HepG2 (cell line): ENCODE results near the gene RAD9A. TPM values are rescaled to one million over a fixed set of nuclear protein-coding genes. Genes with fewer than 3 reads are reported as not detected.

Experiments
- ATAC-seq: fragments of 200-7000 bp; cut with Tn5 transposase; 3 replicates; pipeline ENCODE4 v1.9.1; 2020; ENCODE audit warnings: mild to moderate bottlenecking, moderate library complexity
- BruUV-seq: library from RNA; stranded (reverse); fragments of 400-500 nt; replicated peaks from 2 replicates; lab custom pipeline; 2021; lab: Mats Ljungman, UMichigan
- CTCF ChIA-PET: fragments of 300-600 bp; formaldehyde crosslinking; extraction: SDS; loops from one replicate; lab custom pipeline; 2021; ENCODE audit warnings: low total read pairs, inconsistent platforms, low intra/inter-chr PET ratio; lab: Yijun Ruan, JAX
- POLR2A ChIA-PET: fragments of 350-600 bp; sonication (Branson Sonifier 250); formaldehyde crosslinking; loops from one replicate; lab custom pipeline; 2020; ENCODE audit warnings: antibody characterized with exemption, inconsistent platforms; lab: Yijun Ruan, JAX
- DNase-seq: peaks from one replicate; pipeline ENCODE4 v3.0.0-alpha.2; 2015; ENCODE audit warnings: low spot score
- FAIRE-seq: peaks from 3 replicates; lab custom pipeline; 2011; peaks lifted over from hg19 to GRCh38; lab: Jason Lieb, UNC
- H2AFZ ChIP-seq: one replicate; pipeline ENCODE4 v1.6.1; 2011; ENCODE audit warnings: low read length, inconsistent platforms
- H3K27ac ChIP-seq: fragments of 300-600 bp; 3 replicates; pipeline ENCODE4 v1.8.0; 2011; ENCODE audit warnings: mixed run types, mild to moderate bottlenecking, mixed read lengths, low read length, inconsistent platforms; ENCODE audit not compliant: insufficient read depth; ENCODE audit errors: extremely low read length
- H3K27me3 ChIP-seq, 2 experiments: fragments of 200-600 bp in 1 of 2; 2 replicates in 1 of 2; 3 replicates in 1 of 2; pipeline versions ENCODE4 v1.6.0 to v1.8.0; 2011; ENCODE audit warnings: low read length in 2 of 2, mild to moderate bottlenecking in 2 of 2, moderate library complexity in 2 of 2, inconsistent platforms in 1 of 2; ENCODE audit not compliant: insufficient read depth in 2 of 2, control insufficient read depth in 1 of 2
- H3K36me3 ChIP-seq, 2 experiments: fragments of 200-600 bp in 1 of 2; replicated peaks in 1 of 2; 2 replicates in 1 of 2; 3 replicates in 1 of 2; pipeline versions ENCODE4 v1.5.1 to v1.8.0; 2011; ENCODE audit warnings: low read length in 2 of 2, inconsistent platforms in 1 of 2; ENCODE audit not compliant: insufficient read depth in 2 of 2, control insufficient read depth in 1 of 2
- H3K4me1 ChIP-seq: 2 replicates; pipeline ENCODE4 v1.5.1; 2012; ENCODE audit warnings: low read length, inconsistent platforms; ENCODE audit not compliant: insufficient read depth
- H3K4me2 ChIP-seq: 2 replicates; pipeline ENCODE4 v1.6.0; 2011; ENCODE audit warnings: low read depth, low read length, inconsistent platforms
- H3K4me3 ChIP-seq, 3 experiments: fragments of 200-600 bp in 1 of 3; sonication (generic), shearing (Covaris generic) in 1 of 3; replicated peaks in 1 of 3; 2 replicates each; pipeline ENCODE4 v1.5.1; 2011 to 2016; ENCODE audit warnings: low read length in 3 of 3, inconsistent platforms in 2 of 3, low read depth in 2 of 3, mild to moderate bottlenecking in 2 of 3, control low read depth in 1 of 3, mixed read lengths in 1 of 3; ENCODE audit not compliant: insufficient read depth in 1 of 3
- H3K79me2 ChIP-seq: one replicate; pipeline ENCODE4 v1.6.1; 2011; ENCODE audit warnings: low read length, inconsistent platforms; ENCODE audit not compliant: insufficient read depth
- H3K9ac ChIP-seq: 2 replicates; pipeline ENCODE4 v1.6.0; 2011; ENCODE audit warnings: mild to moderate bottlenecking, low read depth, low read length, inconsistent platforms; ENCODE audit not compliant: insufficient read depth
- H3K9me3 ChIP-seq: 2 replicates; pipeline ENCODE4 v1.5.1; 2012; ENCODE audit warnings: mild to moderate bottlenecking, low read length
- H4K20me1 ChIP-seq: 2 replicates; pipeline ENCODE4 v1.6.0; 2011; ENCODE audit warnings: inconsistent platforms, mild to moderate bottlenecking, low read length, moderate library complexity; ENCODE audit not compliant: insufficient read depth
- FOXA3 ChIP-seq: IDR thresholded peaks from 2 replicates; pipeline ENCODE4 v1.6.1; 2016; ENCODE audit warnings: missing genetic modification reagents, missing compliant biosample characterization
- HMGA1 ChIP-seq: sonication (generic); formaldehyde crosslinking; conservative IDR thresholded peaks from 2 replicates; pipeline ENCODE4 v1.4.0; 2020; ENCODE audit warnings: missing genetic modification reagents
- PLRG1 ChIP-seq: fragments of 450-650 bp; conservative IDR thresholded peaks from 2 replicates; pipeline ENCODE4 v1.6.1; 2016
- POGK ChIP-seq: sonication (generic); formaldehyde crosslinking; conservative IDR thresholded peaks from 2 replicates; pipeline ENCODE4 v1.8.0; 2022; ENCODE audit warnings: mild to moderate bottlenecking, moderate library complexity, missing genetic modification reagents
- POLR2AphosphoS5 ChIP-seq: IDR thresholded peaks from 2 replicates; pipeline ENCODE4 v1.6.1; 2012; ENCODE audit warnings: low read depth, low read length
- RFX1 ChIP-seq: fragments of 450-650 bp; IDR thresholded peaks from 2 replicates; pipeline ENCODE4 v1.6.1; 2017
- RFX3 ChIP-seq: IDR thresholded peaks from 2 replicates; pipeline ENCODE4 v1.6.1; 2016; ENCODE audit warnings: missing biosample characterization, missing genetic modification reagents
- STAG1 ChIP-seq: sonication (generic); formaldehyde crosslinking; IDR thresholded peaks from 2 replicates; pipeline ENCODE4 v1.4.0; 2020; ENCODE audit warnings: missing genetic modification reagents
- TMF1 ChIP-seq: sonication (generic); formaldehyde crosslinking; IDR thresholded peaks from 2 replicates; pipeline ENCODE4 v1.8.1; 2022; ENCODE audit warnings: low read depth, missing genetic modification reagents
- TSC22D2 ChIP-seq: sonication (generic); formaldehyde crosslinking; IDR thresholded peaks from 2 replicates; pipeline ENCODE4 v1.5.1; 2020; ENCODE audit warnings: missing genetic modification reagents, mild to moderate bottlenecking, borderline replicate concordance
- ZNF770 ChIP-seq: sonication (generic); formaldehyde crosslinking; IDR thresholded peaks from 2 replicates; pipeline ENCODE4 v1.5.0; 2020; ENCODE audit warnings: mild to moderate bottlenecking, missing genetic modification reagents
- WGBS: methylation state at CpG from one replicate; pipeline ENCODE4 v1.1.6; 2017; ENCODE audit warnings: low lambda C conversion rate; 5-methylcytosine and 5-hydroxymethylcytosine counted together
- in situ Hi-C: cut with HindIII; loops from 2 replicates; pipeline ENCODE4 v1.10.0; 2017; ENCODE audit warnings: low pct_unique_long_range_greater_than_20kb; ENCODE audit not compliant: extremely low pct_ligation_motif_present
- intact Hi-C: fragments of 100-400 bp; cut with micrococcal nuclease; formaldehyde crosslinking; loops from one replicate; pipeline ENCODE4 v1.10.0; 2022; ENCODE audit not compliant: unreplicated experiment
- polyA plus RNA-seq, 8 experiments: library from polyadenylated mRNA; depleted of rRNA in 3 of 8; stranded (reverse) in 7 of 8; unstranded in 1 of 8; fragments of >200 nt; fragmentation: Illumina TruSeq in 4 of 8; extraction: Trizol in 4 of 8; gene quantifications; 2 replicates each; pipeline versions ENCODE4 v1.2.1 to v1.2.3, GENCODE V29; 2011 to 2016; ENCODE audit warnings: low read depth in 4 of 8, missing spikeins in 1 of 8, mixed read lengths in 1 of 8; ENCODE audit not compliant: insufficient read depth in 1 of 8
- total RNA-seq, 5 experiments: library from RNA; depleted of rRNA; stranded (reverse); fragments of >200 nt; fragmentation: Illumina TruSeq; extraction: Trizol; gene quantifications; 2 replicates each; pipeline ENCODE4 v1.2.3, GENCODE V29; 2016; ENCODE audit warnings: low read depth in 1 of 5
- TF ChIP-seq, protein P1 (sequence below): sonication (generic); formaldehyde crosslinking; IDR thresholded peaks from 2 replicates; pipeline ENCODE4 v1.4.0; 2020; ENCODE audit warnings: missing genetic modification reagents
- TF ChIP-seq, protein P2 (sequence below): sonication (generic); formaldehyde crosslinking; IDR thresholded peaks from 2 replicates; pipeline ENCODE4 v1.5.1; 2020; ENCODE audit warnings: missing genetic modification reagents, mild to moderate bottlenecking, borderline replicate concordance

The RAD9A gene
- total and polyA plus RNA-seq, 2 of the 13 experiments (the other 11 are each of a cell fraction or from before 2014, with no cell fraction given) = 10.1 to 15.7 TPM

DNA sequence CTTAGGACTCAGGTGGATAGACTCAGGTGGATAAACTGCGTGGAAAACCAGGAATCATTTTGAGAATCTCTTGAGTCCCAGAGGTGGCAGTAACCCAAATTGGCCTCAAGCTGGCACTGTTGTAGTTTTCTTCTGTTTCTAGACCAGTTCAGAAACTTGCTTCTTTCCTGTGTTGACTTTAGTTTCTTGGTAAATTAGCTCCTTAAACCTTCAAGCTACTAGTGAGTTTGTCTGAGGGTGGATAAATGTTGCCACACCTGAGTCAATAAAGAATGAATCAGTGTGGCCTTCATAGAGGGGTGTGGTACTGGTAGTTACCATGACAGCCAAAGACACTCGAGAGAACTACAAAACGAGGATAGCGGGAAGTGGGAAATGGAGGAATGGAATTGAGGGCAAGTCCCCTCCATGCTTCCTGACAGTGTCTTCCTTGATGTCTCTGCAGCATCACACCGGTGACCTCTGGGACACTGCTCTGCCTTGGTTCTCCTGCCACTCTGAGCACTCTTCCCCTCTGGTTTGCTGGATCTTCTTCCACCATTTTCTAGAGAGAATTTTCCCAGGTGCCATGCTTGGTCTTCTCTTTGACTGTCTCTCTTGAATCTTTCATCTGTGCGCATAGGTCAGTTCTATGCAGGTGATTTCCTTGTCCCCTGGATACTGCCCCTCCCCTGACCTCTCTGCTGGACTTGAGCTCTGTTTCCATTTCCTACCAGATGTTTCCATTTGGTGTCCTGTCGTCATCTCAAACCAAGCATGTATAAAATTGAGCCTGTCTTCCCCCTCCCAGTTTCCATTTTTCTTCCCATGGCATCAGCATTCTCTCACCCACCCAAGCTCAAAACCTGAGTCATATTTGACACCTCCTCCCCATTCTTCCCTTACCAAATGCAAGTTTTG, 45.6 kb upstream of the RAD9A start (continued):
- TF ChIP-seq, protein P1, sequence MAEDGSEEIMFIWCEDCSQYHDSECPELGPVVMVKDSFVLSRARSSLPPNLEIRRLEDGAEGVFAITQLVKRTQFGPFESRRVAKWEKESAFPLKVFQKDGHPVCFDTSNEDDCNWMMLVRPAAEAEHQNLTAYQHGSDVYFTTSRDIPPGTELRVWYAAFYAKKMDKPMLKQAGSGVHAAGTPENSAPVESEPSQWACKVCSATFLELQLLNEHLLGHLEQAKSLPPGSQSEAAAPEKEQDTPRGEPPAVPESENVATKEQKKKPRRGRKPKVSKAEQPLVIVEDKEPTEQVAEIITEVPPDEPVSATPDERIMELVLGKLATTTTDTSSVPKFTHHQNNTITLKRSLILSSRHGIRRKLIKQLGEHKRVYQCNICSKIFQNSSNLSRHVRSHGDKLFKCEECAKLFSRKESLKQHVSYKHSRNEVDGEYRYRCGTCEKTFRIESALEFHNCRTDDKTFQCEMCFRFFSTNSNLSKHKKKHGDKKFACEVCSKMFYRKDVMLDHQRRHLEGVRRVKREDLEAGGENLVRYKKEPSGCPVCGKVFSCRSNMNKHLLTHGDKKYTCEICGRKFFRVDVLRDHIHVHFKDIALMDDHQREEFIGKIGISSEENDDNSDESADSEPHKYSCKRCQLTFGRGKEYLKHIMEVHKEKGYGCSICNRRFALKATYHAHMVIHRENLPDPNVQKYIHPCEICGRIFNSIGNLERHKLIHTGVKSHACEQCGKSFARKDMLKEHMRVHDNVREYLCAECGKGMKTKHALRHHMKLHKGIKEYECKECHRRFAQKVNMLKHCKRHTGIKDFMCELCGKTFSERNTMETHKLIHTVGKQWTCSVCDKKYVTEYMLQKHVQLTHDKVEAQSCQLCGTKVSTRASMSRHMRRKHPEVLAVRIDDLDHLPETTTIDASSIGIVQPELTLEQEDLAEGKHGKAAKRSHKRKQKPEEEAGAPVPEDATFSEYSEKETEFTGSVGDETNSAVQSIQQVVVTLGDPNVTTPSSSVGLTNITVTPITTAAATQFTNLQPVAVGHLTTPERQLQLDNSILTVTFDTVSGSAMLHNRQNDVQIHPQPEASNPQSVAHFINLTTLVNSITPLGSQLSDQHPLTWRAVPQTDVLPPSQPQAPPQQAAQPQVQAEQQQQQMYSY (CRISPR knock-in tag) = peak; percentile 91
- no peak for TF ChIP-seq TSC22D2 (CRISPR knock-in tag)
- TF ChIP-seq RFX1 = peak; percentile 65
- peak; percentile 62; the same call in 1 of the 2 replicates for TF ChIP-seq RFX3 (CRISPR knock-in tag)
- peak; percentile 68 for TF ChIP-seq FOXA3 (CRISPR knock-in tag)
- peak; percentile 42 for TF ChIP-seq STAG1 (CRISPR knock-in tag)

DNA sequence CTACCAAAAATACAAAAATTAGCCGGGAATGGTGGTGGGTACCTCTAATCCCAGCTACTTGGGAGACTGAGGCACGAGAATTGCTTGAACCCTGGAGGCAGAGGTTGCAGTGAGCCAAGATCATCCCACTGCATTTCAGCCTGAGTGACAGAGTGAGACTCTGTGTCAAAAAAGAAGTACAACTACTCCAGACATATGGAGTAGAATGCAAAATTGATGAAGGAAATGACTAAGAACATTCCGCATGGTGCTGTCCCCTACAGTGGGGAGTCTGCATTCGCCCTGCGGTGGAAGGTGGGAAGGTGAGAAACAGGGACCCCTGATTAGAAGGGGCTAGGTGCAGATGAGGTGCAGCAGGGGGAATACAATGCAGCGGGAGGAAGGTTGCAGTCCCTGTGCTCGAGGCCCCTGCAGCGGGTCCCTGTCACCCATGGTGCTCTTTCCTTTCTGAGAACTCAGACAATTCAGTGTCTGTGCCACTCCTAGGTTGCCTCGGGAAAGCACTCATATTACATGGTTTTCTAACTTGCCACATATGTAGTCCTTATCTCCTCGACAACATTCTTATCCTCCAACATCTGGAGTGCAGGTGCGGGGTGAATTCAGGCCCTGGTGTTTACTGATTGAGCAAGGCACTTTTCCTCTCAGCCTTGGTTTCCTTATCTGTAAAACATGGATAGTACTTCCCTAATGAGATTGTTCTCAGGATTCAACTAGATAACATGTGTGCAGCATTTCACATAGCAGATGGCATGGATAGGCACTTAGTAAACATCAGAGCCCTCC, 43.6 kb upstream of the RAD9A start:
- H3K36me3 ChIP-seq = no peaks in the 10 kb centered on the region
- ATAC-seq (no peak), FAIRE-seq (no peak), DNase-seq (no peak)
- H3K4me1 ChIP-seq = peaks cover 24% of the 10 kb centered on the region
- no peak overlapping the region for H3K4me3 ChIP-seq
- H3K27me3 ChIP-seq = no peaks in the 10 kb centered on the region
- no peak overlapping the region for H3K27ac ChIP-seq
- POLR2A ChIA-PET = no interaction called here
- CTCF ChIA-PET = no interaction called here
- H3K9me3 ChIP-seq = no peaks in the 10 kb centered on the region
- no peaks in the 10 kb centered on the region for H4K20me1 ChIP-seq
- no TSS peak for BruUV-seq
- in situ Hi-C loops (no loop called here), intact Hi-C loops (no loop called here)
- no peak overlapping the region for H3K4me2 ChIP-seq
- H2AFZ ChIP-seq = no peak overlapping the region
- no peak overlapping the region for H3K9ac ChIP-seq
- 56% methylated on average over 11 of the region's 11 CpGs for WGBS
- H3K79me2 ChIP-seq = no peaks in the 10 kb centered on the region
- TF ChIP-seq, protein P2, sequence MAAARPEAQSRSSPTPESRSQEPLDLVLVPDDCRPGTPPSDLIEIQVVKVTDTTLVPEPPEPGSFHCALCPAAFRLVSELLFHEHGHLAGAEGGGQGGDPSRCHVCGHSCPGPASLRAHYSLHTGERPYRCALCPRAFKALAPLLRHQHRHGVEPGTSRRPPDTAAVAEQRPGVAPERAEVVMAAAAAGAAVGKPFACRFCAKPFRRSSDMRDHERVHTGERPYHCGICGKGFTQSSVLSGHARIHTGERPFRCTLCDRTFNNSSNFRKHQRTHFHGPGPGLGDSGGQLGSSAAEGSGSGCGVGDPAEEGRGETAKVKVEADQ (CRISPR knock-in tag) = no peak
- no peak for TF ChIP-seq POLR2AphosphoS5
- no peak for TF ChIP-seq TMF1 (CRISPR knock-in tag)
- TF ChIP-seq HMGA1 (CRISPR knock-in tag) = no peak
- no peak for TF ChIP-seq PLRG1
- no peak for TF ChIP-seq ZNF770
- TF ChIP-seq POGK (CRISPR knock-in tag) = no peak
